Measurements from ENCODE around the gene CC2D2A.

GRCh38 chr4:15488136-15488535 lies 18.5 kb downstream of the CC2D2A start:
- TF ChIP-seq SPI1 (IDR thresholded peaks at IDR 0.05; ENCODE audit: borderline replicate concordance, low read depth), result no peak
- no peak for TF ChIP-seq CTCF (IDR thresholded peaks at IDR 0.05; ENCODE audit: insufficient read depth, low read length)
- no peak for TF ChIP-seq GABPA (IDR thresholded peaks at IDR 0.05; ENCODE audit: low read depth)
- TF ChIP-seq POLR2AphosphoS5 (IDR thresholded peaks at IDR 0.05; ENCODE audit: low read depth), result no peak
- TF ChIP-seq REST (IDR thresholded peaks at IDR 0.05; ENCODE audit: insufficient replicate concordance, low read depth), result no peak

Measured in HL-60 (cell line).